Left kidney (tissue), 8 donors: ENCODE results near the gene FAM161B. TPM values are rescaled to one million over a fixed set of nuclear protein-coding genes. Genes with fewer than 3 reads are reported as not detected.
"Not testable (repeated sequence)": the region's sequence is repeated elsewhere in the genome, so short reads cannot be mapped to it uniquely, and the experiment has no call there.

Source experiments
- DNase-seq: peaks from one replicate; pipeline ENCODE4 v3.0.0-alpha.2; 2013
- long read RNA-seq, 8 donors: transcript quantifications; one replicate each; lab custom pipeline, GENCODE V29; 2026
- polyA plus RNA-seq: library from polyadenylated mRNA; unstranded; fragments of 120-200 nt; gene quantifications from one replicate; pipeline ENCODE4 v1.2.1, GENCODE V29; 2013; ENCODE audit not compliant: insufficient read length

FAM161B gene, protein sequence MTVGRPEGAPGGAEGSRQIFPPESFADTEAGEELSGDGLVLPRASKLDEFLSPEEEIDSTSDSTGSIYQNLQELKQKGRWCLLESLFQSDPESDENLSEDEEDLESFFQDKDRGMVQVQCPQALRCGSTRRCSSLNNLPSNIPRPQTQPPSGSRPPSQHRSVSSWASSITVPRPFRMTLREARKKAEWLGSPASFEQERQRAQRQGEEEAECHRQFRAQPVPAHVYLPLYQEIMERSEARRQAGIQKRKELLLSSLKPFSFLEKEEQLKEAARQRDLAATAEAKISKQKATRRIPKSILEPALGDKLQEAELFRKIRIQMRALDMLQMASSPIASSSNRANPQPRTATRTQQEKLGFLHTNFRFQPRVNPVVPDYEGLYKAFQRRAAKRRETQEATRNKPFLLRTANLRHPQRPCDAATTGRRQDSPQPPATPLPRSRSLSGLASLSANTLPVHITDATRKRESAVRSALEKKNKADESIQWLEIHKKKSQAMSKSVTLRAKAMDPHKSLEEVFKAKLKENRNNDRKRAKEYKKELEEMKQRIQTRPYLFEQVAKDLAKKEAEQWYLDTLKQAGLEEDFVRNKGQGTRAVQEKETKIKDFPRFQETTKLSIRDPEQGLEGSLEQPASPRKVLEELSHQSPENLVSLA
- polyA plus RNA-seq: 15.2 TPM
- long read RNA-seq, donor 1, full-length matches to known transcripts: 3 of 3 reads
- long read RNA-seq, donor 1, partial matches to known transcripts: 0 of 3 reads
- long read RNA-seq, donor 1, other reads (novel, unspliced or antisense): 0 of 3 reads
- long read RNA-seq, donor 2: 0 reads
- long read RNA-seq, donor 3, full-length matches to known transcripts: 1 of 1 reads
- long read RNA-seq, donor 3, partial matches to known transcripts: 0 of 1 reads
- long read RNA-seq, donor 3, other reads (novel, unspliced or antisense): 0 of 1 reads
- long read RNA-seq, donor 4: 0 reads
- long read RNA-seq, donor 5, full-length matches to known transcripts: 1 of 1 reads
- long read RNA-seq, donor 5, partial matches to known transcripts: 0 of 1 reads
- long read RNA-seq, donor 5, other reads (novel, unspliced or antisense): 0 of 1 reads
- long read RNA-seq, donor 6, full-length matches to known transcripts: 3 of 3 reads
- long read RNA-seq, donor 6, partial matches to known transcripts: 0 of 3 reads
- long read RNA-seq, donor 6, other reads (novel, unspliced or antisense): 0 of 3 reads
- long read RNA-seq, donor 7, full-length matches to known transcripts: 1 of 1 reads
- long read RNA-seq, donor 7, partial matches to known transcripts: 0 of 1 reads
- long read RNA-seq, donor 7, other reads (novel, unspliced or antisense): 0 of 1 reads
- long read RNA-seq, donor 8, full-length matches to known transcripts: 3 of 3 reads
- long read RNA-seq, donor 8, partial matches to known transcripts: 0 of 3 reads
- long read RNA-seq, donor 8, other reads (novel, unspliced or antisense): 0 of 3 reads

DNA sequence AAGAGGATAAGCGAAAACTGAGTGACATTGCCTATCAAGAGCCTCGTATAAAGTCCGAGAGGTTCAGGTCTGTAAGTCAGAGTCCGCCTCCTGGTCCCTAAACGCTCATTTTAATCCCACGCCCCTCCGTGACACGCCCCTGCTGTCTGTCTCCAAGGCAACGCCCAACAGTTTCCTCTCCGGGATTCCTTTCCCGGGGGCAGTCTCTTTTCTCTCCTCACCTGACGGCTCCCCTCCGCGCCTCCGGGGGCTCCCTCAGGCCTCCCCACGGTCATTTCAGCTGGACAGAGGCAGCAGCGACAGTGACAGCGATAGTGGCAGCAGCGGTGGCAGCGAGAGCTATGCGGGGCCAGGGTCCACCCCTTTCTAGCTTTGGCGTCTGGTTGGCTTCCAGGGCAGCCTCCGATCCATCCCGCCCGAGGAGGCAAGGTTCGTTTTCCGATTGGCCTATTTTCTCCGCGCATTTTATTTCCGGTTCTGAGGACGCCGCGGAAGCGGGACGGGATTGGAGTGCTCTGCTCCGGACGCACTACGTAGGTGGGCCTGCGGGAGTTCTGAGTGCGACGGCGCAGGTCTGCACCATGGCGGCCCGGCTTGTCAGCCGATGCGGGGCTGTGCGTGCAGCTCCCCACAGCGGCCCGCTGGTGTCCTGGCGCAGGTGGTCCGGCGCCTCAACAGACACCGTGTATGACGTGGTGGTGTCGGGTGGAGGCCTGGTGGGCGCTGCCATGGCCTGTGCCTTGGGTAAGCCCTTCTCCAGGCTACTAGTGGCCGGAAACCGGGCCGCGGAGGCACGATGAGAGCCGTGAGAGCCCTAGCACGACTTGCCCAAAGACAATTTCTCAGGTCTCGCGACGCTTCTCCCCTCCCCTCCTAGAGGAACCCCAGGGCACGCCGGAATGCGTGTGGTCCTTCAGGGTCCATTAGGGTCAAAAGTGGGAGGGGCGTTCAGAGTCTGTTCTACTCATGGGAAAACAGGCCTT is at the start of gene FAM161B, which contains the start of gene COQ6:
Gene FAM161B (minus strand): TSS at position 343 of the 983 bp plus-strand sequence. CDS start 68 bp downstream, at position 275.
Gene COQ6 (plus strand): TSS at position 551 of the 983 bp plus-strand sequence. CDS start 31 bp downstream, at position 582.
- DNase-seq: peak; percentile 97

- no peak for DNase-seq
Measured at GRCh38 chr14:73998726-73999125, 48.8 kb upstream of the FAM161B start.

GRCh38 chr14:73997944-73998447 is 48.1 kb upstream of the FAM161B start:
- no peak for DNase-seq

- DNase-seq: no peak
Measured at GRCh38 chr14:73997108-73997943, 47.4 kb upstream of the FAM161B start.

- no peak for DNase-seq
Measured at GRCh38 chr14:73996731-73997107, 46.8 kb upstream of the FAM161B start.

DNA sequence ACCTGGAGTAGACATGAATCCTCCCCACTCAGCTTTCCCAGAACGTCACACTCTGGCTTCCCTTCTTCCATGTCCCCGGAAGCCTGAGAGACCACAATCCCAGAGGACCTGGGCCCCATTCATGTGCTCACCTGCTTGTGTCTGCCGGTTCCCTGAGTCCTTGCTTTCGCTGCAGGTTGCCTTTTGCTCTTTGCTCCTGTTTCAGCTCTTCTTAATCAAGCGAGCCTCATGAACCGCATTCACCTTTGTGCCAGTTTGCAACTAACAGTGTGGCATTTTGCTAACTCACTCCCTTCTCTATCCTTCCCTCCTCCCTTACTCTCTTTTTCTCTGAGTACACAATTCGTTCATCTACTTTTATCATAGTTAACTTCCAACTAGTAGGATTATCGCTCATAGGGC is 46.1 kb upstream of the FAM161B start:
- DNase-seq: no peak

DNA sequence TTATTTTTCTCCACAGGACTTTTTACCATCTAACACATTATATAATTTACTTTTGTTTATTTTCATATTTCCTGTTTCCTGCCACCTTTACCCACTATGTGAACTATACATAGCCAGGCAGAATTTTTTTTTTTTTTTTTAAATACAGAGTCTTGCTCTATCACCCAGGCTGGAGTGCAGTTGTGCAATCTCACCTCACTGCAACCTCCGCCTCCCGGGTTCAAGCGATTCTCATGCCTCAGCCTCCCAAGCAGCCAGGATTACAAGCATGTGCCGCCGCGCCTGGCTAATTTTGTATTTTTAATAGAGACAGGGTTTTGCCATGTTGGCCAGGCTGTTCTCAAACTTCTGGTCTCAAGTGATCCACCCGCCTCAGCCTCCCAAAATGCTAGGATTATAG is 45.0 kb upstream of the FAM161B start:
- DNase-seq: not testable (repeated sequence)

GRCh38 chr14:73991092-73991491 is 41.2 kb upstream of the FAM161B start:
- no peak for DNase-seq

- DNase-seq: not testable (repeated sequence)
Measured at GRCh38 chr14:73988656-73989055, 38.8 kb upstream of the FAM161B start.

DNA sequence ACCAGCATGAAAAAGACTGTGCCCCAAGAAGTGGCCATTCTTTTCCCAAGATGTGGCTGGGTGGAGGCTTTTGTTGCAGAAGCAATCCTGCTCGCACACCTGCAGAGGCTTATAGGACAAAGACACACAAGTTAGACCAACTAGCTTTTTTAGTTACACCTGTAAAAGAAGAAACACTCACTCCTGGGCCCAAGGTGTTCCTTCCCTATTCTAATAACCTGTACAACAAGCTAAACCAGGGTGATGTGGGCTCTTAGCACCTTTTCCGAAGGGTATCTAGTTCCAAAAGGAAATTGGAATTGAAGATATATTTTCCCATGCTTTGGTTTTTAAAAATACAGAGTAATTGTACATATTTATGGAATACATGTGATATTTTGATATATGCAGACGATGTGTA is 38.2 kb upstream of the FAM161B start:
- no peak for DNase-seq

GRCh38 chr14:73977896-73978295 is 28.0 kb upstream of the FAM161B start:
- no peak for DNase-seq

DNA sequence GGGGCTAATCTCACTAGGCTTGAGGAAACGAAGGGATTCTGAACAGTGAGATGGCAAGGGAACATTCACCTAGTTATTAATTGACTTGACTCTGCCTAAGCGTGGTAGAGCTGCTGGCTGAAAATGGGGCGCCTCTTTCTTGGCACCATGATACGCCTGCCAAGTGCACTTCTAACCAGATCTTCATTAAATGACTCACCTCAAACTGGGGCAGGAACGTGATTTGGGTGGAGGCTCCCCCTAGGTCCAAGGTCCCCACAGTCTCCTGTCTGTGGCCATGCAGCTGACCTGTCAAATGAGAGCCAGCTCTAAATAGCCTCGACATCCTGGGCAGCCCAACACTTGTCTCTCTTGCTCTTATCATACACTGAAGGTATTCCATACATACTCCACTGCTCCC is 26.2 kb upstream of the FAM161B start:
- DNase-seq: no peak

GRCh38 chr14:73973497-73973896 is 23.6 kb upstream of the FAM161B start:
- DNase-seq: no peak

DNA sequence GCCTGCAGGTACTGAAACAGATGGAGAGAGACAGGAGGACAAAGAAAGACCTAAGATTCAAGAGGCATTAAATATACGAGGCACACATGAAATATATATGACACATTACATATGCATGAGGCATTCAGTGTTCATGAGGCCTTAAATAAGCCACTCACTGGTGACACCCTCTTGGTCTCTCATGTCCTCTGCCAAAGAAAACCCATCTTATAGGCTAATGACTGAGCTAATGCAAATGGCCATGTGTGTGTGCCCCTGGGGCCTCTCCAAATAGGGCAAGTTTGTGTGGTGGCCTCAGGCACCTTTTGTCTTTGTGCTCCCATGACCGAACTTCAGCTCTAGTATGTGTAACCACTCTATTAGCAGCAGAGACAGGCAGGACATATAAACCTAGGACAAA is 19.0 kb upstream of the FAM161B start:
- no peak for DNase-seq

DNA sequence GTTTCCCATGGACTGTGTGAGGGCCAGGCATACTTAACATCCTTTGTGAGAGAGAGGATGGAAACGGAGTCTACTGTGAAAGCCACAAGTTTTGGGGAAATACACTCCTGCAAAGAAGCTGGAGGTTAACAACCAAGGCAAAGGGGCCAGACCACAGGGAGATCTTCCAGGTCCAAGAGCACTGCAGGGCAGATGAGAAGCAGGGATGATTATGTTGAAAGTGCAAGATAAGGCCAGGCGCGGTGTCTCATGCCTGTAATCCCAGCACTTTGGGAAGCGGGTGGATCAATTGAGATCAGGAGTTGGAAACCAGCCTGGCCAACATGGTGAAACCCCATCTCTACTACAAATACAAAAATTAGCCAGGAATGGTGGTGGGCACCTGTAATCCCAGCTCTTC is 15.3 kb upstream of the FAM161B start:
- DNase-seq: no peak

DNA sequence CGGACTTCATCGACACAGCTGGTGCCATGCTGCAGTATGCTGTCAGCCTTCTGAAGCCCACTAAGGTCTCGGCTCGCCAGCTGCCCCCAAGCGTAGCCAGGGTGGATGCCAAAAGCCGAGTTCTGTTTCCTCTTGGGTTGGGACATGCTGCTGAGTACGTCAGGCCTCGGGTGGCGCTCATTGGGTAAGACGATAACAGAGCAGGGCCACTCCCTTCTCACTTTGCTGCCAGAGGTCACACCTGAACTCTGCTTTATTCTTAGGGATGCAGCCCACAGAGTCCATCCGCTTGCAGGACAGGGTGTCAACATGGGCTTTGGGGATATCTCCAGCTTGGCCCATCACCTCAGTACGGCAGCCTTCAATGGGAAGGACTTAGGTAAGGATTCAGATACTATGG is 11.3 kb upstream of the FAM161B start:
- no peak for DNase-seq

- no peak for DNase-seq
Measured at GRCh38 chr14:73958591-73958990, 8.7 kb upstream of the FAM161B start.

GRCh38 chr14:73955674-73956073 is 5.8 kb upstream of the FAM161B start:
- DNase-seq: no peak

DNA sequence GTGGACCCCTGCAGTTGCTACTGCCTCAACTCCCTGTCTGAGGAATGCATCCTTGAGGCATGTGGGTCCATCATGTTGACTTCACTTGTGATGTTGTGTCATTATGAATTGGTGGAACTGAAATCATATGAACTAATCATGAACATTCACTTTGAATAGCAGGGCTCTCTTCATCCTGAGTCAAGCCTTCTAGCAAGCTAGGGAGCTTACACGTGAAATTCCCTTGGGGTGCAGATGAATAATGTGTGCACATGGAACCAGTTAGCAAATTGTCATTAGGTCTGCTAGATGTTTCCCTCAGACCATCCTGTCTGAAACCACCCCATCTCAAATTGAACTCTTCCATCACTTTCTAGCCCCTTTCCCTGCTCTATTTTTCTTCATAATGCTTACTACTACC is 3.8 kb upstream of the FAM161B start:
- no peak for DNase-seq
